NCI-H748 (cell line): ENCODE data around the gene CBFB.
"Not testable (repeated sequence)": the region's sequence is repeated elsewhere in the genome, so short reads cannot be mapped to it uniquely, and the experiment has no call there.

Source experiments
- DNase-seq: peaks from one replicate; lab custom pipeline; 2025; ENCODE audit not compliant: unreplicated experiment; lab: John Stamatoyannopoulos, UW

The CBFB gene

DNA sequence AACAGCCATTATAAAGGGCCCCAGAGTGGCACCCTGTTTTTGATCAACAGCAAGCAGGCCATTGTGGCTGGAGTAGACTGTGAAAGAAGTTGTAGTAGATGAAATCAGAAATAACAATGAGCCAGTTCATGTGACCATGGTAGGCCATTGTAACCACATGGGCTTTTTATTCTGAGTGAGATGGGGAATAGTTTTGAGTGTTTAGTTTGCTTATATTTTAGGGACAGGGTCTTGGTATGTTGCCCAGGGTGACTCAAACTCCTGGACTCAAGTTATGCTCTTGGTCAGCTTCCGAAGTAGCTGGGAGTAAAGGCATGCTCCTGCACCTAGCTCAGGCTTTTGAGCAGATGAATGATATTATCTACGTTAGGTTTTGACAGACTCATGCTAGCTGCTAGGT, 12.0 kb downstream of the CBFB start:
- DNase-seq, result no peak

DNA sequence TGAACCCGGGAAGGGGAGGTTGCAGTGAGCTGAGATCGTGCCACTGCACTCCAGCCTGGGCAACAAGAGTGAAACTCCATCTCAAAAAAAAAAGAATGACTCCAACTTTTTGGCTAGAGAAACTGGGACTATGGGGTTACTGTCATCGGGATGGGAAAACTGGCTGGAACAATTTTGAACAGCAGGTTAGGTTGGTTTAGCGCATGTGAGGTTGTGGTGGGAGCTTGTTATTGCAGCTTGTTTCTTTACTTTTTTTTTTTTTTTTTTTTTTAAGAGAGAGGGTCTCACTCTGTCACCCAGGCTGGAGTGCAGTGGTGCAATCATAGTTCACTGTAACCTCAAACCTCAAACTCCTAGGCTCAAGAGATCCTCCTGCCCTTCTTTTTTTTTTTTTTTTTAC, 12.6 kb downstream of the CBFB start:
- DNase-seq, result not testable (repeated sequence)

DNA sequence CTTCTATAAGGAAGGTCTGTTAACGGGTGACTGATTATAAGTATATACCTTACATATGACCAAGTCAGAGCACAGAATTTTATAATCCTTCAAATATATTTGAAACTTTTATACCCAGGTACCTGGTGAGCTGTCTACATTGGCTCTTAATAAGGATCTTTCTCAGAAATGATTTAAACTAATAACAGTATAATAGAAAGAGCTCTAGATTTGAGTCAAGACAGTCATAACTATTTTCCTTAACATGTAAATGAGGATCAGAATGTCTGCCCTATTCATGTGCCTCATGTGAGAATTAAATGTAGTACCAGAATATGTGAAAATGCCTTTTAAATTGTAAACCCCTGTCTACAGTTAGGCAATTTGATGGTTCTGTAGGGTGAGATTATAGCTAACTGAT, 14.5 kb downstream of the CBFB start:
- DNase-seq, result no peak

DNA sequence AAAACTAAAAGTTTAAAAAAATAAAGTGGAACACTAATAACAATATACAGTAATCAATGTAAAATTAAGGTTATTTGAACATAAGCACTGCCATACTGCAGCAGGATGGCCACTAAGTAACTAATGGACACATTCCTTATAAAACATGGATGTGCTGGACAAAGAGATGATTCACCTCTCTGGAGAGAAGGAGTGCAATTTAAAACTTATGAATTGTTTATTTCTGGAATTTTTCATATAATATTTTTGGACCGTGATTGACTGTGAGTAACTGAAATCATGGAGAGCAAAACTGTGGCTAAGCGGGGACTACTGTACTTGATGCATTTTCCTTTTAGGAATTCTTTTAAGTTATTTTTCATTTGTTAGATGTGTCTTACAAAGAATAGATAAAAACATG, 21.8 kb downstream of the CBFB start:
- no peak for DNase-seq

- DNase-seq, result no peak
These were observed 23.4 kb downstream of the CBFB start for GRCh38 chr16:67052399-67052798.

DNA sequence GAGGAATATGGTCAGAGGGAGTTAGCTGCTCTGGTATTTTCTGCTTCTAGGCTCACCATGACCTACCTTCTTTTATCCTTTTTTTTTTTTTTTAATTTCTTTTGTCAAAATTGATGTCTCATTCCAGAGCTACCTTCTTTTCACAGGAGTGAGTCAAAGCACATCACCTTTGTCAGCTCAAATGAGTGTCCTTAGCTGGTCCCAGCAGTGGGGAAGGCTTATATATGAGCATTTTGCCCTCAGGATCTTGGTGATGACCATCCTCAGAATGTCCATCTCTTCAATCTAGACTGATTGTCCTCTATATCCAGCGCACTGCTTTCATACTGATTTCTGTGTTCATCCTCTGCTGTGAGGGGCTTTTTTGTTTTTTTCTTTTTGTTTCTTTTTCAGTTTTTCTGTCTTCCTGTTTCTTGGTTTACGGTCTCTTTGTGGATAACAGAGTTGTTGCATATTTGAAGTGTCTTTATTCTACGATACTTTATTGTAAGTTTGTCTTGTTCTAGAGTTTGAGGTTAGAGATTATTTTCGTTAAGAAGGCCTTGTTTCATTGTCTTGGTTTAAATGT, 24.9 kb downstream of the CBFB start:
- DNase-seq, result no peak

GRCh38 chr16:67054901-67055300, 26.0 kb downstream of the CBFB start:
- no peak for DNase-seq

DNA sequence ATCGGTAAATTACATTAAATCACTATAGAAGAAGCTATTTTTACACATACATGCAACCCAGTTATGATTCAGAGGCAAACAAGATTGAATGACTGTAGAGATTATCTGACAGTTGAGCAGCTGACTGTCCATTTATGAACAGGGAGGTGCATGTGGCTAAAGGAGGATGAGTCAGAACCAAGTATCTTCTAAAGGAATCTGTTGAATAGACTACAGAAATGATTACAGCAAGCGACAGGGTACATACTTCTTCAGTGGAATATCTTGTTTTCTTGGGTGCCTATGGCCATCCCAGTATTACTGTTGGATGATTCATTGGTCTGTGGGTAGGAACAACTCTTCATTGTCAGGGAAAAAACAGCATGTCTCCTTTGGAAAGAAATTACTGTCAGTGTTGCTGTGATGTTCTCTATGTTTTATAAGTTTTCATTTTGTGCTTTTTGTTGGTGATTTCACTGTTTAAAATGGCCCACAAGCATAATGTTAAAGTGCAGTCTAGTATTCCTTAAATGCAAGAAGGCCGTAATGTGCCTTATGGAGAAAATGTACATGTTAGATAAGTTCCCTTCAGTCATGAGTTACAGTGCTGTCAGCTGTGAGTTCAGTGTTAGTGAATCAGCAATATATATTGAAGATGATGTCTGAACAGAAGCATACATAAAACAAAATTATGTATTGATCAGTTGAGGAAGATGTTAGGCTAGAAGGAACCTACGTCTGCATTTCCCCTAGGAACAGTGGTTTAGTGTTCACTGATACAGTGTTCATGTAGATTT, 27.0 kb downstream of the CBFB start:
- no peak for DNase-seq

DNA sequence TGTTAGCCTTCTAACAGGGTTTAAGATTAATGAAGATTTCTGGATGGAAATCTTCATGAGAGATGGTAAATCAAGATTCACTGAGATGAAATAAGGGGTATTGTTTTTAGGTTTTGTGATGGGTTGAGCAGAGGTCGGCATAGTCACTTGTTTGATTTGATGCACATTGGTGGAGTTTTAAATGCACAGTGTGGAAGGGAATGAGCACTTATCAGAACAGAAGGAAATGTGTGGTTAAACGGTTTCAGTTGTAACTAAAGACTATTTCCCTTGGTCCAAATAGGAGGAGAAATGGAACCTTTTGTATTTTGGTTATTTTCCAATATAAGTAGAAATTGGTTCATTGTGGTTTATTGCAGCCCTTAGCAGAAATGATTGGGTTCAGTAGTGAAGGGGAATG, 34.1 kb downstream of the CBFB start:
- no peak for DNase-seq

DNA sequence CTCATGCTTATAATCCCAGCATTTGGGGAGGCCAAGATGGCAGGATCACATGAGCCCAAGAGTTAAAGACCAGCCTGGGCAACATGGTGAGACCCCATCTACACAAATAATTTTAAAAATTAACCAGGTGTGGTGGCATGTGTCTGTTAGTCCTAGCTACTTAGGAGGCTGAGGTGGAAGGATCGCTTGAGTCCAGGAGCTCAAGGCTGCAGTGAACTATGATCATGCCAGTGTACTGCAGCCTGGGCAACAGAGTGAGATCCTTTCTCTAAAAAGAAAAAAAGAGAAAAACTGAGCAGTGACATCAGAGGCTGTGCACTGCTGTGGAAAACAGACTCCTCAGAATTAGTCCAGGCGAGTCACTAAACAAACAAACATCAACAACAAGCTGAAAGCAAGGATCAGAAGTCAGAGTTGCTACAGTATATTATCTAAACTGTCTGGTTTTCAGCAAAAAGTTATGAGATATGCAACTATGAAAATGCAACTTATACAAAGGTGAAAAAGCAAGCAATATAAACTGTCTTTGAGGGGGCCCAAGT, 39.3 kb downstream of the CBFB start:
- DNase-seq, result no peak

- no peak for DNase-seq
These were observed 42.6 kb downstream of the CBFB start for GRCh38 chr16:67071476-67072048.

DNA sequence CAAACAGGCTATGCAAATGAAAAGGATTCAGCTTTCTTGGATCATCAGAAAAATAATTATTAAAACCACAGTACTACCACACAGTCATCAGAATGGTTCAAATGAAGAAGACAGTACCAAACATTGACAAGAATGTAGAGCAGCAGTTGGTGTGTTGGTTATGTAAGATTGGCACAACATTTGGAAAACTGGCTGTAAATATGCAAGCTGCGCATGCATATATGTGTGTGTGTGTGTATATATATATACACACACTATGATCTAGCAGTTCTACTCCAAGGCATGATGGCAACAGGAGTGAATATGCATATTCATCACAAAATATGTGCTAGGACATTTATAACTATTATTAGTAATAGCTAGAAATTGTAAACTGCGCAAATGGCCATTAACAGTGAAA, 46.4 kb downstream of the CBFB start:
- no peak for DNase-seq

DNA sequence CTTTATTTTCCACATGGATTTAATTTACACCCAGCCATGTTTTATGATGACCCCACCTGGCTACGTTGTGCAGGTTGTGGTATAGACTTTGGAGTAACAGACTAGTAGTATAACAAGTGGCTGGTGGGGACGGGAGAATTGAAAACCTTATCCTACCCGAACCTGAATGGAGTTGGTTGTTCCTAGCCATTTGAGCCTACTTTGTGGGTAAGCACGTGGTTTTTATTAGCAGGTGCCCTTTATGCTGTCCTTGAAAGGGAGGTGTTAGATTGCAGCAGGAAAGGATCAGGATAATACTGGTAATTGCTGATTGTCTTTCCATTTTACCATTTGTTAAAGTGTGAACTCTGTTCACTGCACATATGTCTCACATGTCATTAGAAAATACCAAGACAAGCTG, 48.9 kb downstream of the CBFB start:
- DNase-seq, result no peak

DNA sequence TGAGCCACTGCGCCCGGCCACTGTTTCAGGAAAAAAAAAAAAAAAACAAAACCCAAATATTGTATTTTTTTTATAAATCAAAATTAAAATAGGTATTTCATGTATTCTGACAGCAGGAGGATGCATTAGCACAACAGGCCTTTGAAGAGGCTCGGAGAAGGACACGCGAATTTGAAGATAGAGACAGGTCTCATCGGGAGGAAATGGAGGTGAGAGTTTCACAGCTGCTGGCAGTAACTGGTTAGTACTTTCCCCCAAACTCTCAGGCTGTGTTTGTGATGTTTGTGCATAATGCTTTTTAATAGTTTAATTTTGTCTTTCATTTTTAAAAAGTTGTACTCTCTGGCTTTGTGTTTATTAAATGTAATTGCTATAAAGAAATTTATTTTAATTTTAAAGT, 53.2 kb downstream of the CBFB start:
- DNase-seq, result no peak

DNA sequence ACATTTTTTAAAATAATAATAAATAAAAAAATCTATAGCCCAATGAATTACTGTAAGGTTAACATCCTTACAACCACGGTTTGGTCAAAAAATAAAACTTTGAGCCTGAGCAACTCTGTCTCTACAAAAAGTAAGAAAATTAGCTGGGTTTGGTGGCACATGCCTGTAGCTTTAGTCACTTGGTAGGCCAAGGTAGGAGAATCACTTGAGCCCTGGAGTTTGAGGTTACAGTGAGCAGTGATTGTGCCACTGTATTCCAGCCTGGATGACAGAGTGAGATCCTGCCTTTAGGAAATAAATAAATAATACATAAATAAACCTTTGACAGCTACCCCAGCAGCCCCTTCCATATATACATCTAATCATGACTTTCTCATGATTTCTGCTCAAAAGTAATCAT, 53.9 kb downstream of the CBFB start:
- no peak for DNase-seq

DNA sequence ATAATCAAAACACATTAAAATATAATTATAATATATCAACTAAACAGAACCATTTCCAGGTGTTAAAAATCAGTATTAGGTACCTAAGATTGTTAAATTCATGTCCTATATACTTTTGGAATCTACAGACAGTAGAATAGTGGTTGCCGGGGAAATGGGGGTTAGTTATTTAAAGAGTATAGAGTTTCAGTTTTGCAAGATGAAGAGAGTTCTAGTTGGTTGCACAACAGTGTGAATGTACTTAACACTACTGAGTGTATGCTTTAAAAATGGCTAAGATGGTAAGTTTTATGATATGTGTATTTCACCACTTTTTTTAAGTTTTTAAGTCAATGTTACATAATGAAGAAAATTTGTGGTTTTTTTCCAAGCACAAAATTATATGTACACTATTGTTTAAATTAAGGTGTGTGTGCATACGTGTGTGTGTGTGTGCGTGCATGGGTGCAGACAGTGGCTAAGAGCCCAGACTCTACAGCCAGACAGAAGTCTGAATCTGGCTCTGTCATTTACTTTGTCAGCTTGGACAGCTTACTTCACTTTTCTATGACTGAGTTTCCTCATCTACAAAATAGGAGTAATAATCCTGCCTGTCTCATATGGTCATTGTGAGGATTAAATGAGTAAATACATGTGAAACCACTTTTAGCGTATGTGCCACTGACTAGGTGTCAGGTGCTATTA, 55.5 kb downstream of the CBFB start:
- no peak for DNase-seq

GRCh38 chr16:67086822-67087221, 57.9 kb downstream of the CBFB start:
- DNase-seq, result no peak

GRCh38 chr16:67087291-67087690, 58.3 kb downstream of the CBFB start:
- DNase-seq, result no peak

GRCh38 chr16:67087803-67088202, 58.9 kb downstream of the CBFB start:
- no peak for DNase-seq

- no peak for DNase-seq
These were observed 59.6 kb downstream of the CBFB start for GRCh38 chr16:67088551-67088950.

- no peak for DNase-seq
These were observed 60.2 kb downstream of the CBFB start for GRCh38 chr16:67089101-67089500.
